Hematopoietic multipotent progenitor cell treated with erythropoietin and hydrocortisone succinate and interleukin-3 and kit ligand, for 17 days (in vitro differentiated cells): ENCODE measurements around the gene TEAD1.

ENCODE experiments used
- DNase-seq: peaks from one replicate; pipeline ENCODE4 v3.0.0-alpha.2; 2015; ENCODE audit warnings: low spot score

The TEAD1 gene

GRCh38 chr11:12943311-12943710 is 269.1 kb downstream of the TEAD1 start:
- DNase-seq = no peak

- DNase-seq = no peak
These were observed 270.7 kb downstream of the TEAD1 start for GRCh38 chr11:12944889-12945288.

DNA sequence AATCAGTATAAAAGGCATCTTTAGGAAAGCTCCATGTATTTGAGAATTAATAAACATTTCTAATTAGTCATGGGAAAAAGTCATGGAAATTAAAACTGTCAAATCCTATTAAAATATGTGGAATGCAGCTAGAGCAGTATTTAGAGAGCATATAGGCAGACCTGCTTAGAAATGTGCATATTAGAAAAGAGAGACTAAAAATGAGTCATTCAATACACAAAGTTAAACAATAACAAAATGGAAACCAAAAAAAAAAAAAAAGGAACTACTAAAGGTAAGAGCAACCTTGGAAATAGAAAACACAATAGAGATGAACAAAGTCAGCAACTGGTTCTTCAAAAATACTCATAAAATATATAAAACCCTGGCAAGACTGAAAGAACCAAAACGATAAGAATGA is 275.2 kb downstream of the TEAD1 start:
- no peak for DNase-seq

GRCh38 chr11:12950670-12951069 is 276.4 kb downstream of the TEAD1 start:
- no peak for DNase-seq

GRCh38 chr11:12951376-12951775 is 277.2 kb downstream of the TEAD1 start:
- DNase-seq = no peak

DNA sequence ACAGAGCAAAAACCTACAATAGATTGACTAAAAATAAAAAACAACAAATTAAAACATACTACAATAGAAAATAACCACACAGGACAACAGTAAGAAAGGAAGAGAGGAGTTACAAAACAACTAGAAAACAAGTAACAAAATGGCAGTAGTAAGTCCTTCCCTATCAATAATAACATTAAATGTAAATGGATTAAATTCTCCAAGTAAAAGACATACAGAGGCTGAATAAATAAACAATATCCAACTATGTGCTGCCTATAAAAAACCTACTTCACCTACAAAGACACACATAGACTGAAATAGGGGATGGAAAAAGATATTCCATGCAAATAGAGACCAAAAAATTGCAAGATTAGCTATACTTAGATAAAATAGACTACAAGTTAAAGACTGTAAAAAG is 277.9 kb downstream of the TEAD1 start:
- no peak for DNase-seq

GRCh38 chr11:12958986-12959385 is 284.8 kb downstream of the TEAD1 start:
- DNase-seq = no peak

GRCh38 chr11:12961615-12962014 is 287.4 kb downstream of the TEAD1 start:
- DNase-seq = no peak

- no peak for DNase-seq
These were observed 288.1 kb downstream of the TEAD1 start for GRCh38 chr11:12962306-12962705.

DNA sequence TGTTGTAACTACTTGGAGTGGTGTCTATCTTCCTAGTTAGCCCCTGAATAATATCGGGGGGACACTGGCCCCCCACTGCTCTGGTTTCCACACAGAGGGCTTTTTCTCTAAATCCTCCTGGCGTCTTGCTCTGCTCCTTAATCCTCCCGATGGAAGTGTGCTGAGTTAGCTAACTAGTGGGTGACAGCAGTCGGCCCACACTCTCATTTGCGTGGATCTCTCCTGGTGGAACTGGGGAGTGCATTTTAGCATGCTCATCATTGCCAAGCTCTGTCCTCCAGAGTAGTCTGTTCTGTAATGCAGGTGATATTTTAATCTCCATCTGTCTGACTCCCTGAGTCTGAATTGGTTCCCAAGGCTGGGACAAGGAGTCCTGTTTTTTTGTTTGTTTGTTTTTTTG is 288.8 kb downstream of the TEAD1 start:
- DNase-seq = no peak

- DNase-seq = peak; percentile 24
These were observed 289.7 kb downstream of the TEAD1 start for GRCh38 chr11:12963792-12964536.

DNA sequence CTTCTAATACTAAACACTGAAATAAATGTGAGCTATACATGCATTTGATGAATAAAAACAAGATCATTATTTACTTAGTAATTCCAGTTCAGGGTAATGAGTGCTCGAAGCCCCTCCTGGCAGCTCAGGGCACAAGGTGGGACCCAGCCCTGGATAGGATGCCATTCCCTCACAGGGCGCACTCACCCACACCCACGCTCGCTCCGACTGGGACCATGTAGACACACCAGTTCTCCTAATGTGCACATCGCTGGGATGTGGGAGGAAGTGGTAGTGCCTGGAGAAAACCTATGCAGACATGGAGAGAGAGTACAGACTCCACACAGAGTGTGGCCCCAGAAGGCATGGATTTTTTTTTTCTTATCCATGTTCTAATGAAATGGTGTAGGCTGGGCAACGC is 290.4 kb downstream of the TEAD1 start:
- DNase-seq = no peak

GRCh38 chr11:12966002-12966401 is 291.8 kb downstream of the TEAD1 start:
- no peak for DNase-seq

DNA sequence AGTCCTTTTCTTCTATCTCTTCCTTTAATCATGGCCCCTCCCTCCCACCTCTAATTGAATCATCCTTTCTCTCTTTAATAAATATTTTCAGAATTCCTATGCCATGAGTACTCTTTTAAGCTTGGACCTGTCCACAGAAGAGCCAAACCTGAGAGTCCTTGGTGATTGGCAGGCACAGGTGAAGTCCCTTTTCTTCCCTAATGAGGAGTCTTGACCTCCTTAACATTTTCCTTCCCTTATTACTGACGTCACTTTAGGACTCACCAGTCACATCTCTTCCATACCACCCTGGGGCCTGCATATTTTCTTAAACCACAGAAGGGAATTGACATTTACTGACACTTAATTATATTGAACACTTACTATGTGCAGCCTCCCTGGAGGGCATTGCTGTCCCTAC is 293.9 kb downstream of the TEAD1 start:
- no peak for DNase-seq

- no peak for DNase-seq
These were observed 294.6 kb downstream of the TEAD1 start for GRCh38 chr11:12968826-12969225.

DNA sequence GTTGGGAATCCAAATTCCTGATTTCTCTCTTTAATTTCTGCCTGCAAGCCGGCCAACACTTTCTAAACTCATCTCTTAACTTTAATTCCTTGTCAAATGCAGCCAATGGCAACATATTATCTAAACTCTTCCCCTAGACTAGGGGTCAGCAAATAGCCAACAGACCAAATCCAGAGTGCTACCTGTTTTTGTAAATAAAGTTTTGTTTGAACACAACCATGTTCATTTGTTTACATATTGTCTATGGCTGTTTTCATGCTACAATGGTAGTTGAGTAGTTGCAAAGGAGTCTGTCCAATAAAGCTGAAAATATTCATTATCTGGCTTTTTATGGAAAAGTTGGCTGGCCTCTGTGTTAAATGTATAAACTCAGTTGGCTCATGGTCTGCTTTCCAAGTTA is 297.7 kb downstream of the TEAD1 start:
- DNase-seq = no peak

- no peak for DNase-seq
These were observed 299.4 kb downstream of the TEAD1 start for GRCh38 chr11:12973528-12974181.

DNA sequence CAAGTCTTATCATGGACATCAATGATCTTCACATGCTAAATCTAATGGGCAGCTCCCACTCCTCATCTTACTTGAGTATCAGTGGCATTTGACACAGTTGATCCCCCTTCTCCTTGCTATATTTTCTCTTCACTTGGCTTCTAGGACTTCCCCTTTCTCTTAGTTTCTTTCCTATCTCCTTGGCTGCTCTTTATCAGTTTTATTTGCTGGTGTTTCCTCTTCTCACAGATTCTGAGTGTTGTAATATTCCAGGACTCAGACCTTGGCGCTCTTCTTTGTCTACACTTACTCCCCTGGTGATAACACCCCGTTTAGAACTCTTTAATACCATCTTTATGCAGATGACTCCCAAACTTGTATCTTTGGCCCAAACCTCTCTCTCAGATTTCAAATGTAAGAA is 301.0 kb downstream of the TEAD1 start:
- DNase-seq = no peak

DNA sequence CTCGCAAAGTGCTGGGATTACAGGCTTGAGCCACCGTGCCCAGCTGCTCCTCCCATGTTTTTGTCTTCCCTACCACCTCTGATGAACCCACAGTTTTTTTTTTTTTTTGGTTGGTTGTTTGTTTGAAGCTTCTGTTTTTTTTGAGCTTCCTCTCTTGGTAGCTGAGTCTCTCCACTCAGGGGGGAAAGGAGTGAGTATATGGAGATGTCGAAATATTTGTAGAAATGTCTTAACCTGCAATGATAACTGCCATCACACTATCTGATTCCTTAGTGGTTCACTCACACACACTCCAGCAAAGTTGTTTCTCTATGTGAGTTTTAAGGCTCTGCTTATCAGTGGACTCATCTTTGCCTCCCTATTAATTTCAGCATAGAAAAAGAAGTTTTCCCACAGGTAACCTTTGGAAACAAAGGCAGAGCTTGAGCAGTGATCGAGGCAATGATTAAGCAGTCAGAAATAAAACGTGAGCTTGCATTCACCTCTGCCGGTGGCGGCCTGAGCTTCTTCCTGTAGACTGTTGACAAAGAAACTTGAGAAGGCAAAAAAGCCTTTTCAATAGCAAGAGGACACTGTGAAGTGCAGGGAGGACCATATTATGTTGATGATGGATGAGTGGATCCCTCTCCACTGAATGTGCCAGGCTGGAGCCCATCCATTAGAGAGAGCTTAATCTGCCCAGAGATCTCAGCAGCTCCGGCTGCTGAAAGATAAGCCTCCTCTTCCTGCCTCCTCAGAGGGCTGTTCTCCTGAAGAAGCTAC is 305.9 kb downstream of the TEAD1 start:
- DNase-seq = no peak

- DNase-seq = no peak
These were observed 307.7 kb downstream of the TEAD1 start for GRCh38 chr11:12981676-12982522.

GRCh38 chr11:12983336-12983735 is 309.1 kb downstream of the TEAD1 start:
- no peak for DNase-seq

- no peak for DNase-seq
These were observed 312.1 kb downstream of the TEAD1 start for GRCh38 chr11:12986194-12986898.
